ENCODE data around the gene COL8A1.

The COL8A1 gene

GRCh38 chr3:99683876-99684275 is 45.5 kb downstream of the COL8A1 start:
- no peak for ATAC-seq

GRCh38 chr3:99684644-99685043 is 46.2 kb downstream of the COL8A1 start:
- TF ChIP-seq RARB (CRISPR knock-in tag; IDR thresholded peaks at IDR 0.05): no peak
- TF ChIP-seq, protein P1, sequence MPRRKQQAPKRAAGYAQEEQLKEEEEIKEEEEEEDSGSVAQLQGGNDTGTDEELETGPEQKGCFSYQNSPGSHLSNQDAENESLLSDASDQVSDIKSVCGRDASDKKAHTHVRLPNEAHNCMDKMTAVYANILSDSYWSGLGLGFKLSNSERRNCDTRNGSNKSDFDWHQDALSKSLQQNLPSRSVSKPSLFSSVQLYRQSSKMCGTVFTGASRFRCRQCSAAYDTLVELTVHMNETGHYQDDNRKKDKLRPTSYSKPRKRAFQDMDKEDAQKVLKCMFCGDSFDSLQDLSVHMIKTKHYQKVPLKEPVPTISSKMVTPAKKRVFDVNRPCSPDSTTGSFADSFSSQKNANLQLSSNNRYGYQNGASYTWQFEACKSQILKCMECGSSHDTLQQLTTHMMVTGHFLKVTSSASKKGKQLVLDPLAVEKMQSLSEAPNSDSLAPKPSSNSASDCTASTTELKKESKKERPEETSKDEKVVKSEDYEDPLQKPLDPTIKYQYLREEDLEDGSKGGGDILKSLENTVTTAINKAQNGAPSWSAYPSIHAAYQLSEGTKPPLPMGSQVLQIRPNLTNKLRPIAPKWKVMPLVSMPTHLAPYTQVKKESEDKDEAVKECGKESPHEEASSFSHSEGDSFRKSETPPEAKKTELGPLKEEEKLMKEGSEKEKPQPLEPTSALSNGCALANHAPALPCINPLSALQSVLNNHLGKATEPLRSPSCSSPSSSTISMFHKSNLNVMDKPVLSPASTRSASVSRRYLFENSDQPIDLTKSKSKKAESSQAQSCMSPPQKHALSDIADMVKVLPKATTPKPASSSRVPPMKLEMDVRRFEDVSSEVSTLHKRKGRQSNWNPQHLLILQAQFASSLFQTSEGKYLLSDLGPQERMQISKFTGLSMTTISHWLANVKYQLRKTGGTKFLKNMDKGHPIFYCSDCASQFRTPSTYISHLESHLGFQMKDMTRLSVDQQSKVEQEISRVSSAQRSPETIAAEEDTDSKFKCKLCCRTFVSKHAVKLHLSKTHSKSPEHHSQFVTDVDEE (CRISPR knock-in tag; IDR thresholded peaks at IDR 0.05): no peak
- no peak for ATAC-seq

More at GRCh38 chr3:99683876-99684275, 45.5 kb downstream of the COL8A1 start:
- TF ChIP-seq ARNTL (CRISPR knock-in tag; IDR thresholded peaks at IDR 0.05; ENCODE audit: borderline replicate concordance, low read depth) (no peak), ISL1 (CRISPR knock-in tag; IDR thresholded peaks at IDR 0.05) (no peak), ZFP30 (CRISPR knock-in tag; IDR thresholded peaks at IDR 0.05) (no peak), TCF4 (CRISPR knock-in tag; IDR thresholded peaks at IDR 0.05; ENCODE audit: borderline replicate concordance) (no peak), SNAI2 (CRISPR knock-in tag; IDR thresholded peaks at IDR 0.05) (no peak)
- TF ChIP-seq, protein P2, sequence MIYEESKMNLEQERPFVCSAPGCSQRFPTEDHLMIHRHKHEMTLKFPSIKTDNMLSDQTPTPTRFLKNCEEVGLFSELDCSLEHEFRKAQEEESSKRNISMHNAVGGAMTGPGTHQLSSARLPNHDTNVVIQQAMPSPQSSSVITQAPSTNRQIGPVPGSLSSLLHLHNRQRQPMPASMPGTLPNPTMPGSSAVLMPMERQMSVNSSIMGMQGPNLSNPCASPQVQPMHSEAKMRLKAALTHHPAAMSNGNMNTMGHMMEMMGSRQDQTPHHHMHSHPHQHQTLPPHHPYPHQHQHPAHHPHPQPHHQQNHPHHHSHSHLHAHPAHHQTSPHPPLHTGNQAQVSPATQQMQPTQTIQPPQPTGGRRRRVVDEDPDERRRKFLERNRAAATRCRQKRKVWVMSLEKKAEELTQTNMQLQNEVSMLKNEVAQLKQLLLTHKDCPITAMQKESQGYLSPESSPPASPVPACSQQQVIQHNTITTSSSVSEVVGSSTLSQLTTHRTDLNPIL (CRISPR knock-in tag; IDR thresholded peaks at IDR 0.05; ENCODE audit: low read depth): no peak

- TF ChIP-seq, protein P3, sequence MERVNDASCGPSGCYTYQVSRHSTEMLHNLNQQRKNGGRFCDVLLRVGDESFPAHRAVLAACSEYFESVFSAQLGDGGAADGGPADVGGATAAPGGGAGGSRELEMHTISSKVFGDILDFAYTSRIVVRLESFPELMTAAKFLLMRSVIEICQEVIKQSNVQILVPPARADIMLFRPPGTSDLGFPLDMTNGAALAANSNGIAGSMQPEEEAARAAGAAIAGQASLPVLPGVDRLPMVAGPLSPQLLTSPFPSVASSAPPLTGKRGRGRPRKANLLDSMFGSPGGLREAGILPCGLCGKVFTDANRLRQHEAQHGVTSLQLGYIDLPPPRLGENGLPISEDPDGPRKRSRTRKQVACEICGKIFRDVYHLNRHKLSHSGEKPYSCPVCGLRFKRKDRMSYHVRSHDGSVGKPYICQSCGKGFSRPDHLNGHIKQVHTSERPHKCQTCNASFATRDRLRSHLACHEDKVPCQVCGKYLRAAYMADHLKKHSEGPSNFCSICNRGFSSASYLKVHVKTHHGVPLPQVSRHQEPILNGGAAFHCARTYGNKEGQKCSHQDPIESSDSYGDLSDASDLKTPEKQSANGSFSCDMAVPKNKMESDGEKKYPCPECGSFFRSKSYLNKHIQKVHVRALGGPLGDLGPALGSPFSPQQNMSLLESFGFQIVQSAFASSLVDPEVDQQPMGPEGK (CRISPR knock-in tag; IDR thresholded peaks at IDR 0.05; ENCODE audit: borderline replicate concordance): no peak
- TF ChIP-seq ISL1 (CRISPR knock-in tag; IDR thresholded peaks at IDR 0.05) (no peak), BACH2 (CRISPR knock-in tag; IDR thresholded peaks at IDR 0.05; ENCODE audit: borderline replicate concordance) (no peak), OSR1 (CRISPR knock-in tag; IDR thresholded peaks at IDR 0.05) (no peak), ZC3H10 (CRISPR knock-in tag; IDR thresholded peaks at IDR 0.05) (no peak), CSRNP3 (CRISPR knock-in tag; IDR thresholded peaks at IDR 0.05) (no peak), GLIS3 (CRISPR knock-in tag; IDR thresholded peaks at IDR 0.05) (no peak), ESRRG (CRISPR knock-in tag; IDR thresholded peaks at IDR 0.05) (no peak)
- ATAC-seq: no peak
Measured at GRCh38 chr3:99686469-99686868, 48.1 kb downstream of the COL8A1 start.

DNA sequence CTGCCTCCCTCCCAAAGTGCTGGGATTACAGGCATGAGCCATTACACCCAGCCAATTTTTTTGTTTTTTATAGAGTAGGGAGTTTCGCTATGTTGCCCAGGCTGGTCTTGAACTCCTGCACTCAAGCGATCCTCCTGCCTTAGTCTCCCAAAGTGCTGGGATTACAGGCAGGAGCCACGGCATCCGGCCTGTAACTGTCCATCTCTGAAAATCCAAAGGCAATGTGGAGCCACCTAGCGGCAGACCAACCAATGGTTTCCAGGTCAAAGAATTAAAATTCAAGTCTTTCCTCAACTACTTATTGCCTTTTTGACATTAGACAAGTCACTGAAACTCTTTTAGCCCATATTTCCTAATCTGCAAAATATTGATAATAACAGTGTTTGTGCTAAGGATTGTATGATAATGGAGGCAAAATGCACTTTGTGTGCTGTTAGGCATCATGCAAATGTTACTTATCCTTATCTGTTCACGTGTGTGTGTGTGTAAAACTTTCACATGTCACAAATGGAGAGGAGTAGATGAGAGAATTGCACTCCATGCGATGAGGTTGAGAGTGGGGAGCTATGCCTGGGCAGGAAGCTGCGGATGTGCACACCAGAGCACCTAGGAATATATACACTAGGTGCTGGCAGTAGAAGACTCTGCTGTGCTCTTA is 48.7 kb downstream of the COL8A1 start:
- no peak for TF ChIP-seq CSDC2 (CRISPR knock-in tag; IDR thresholded peaks at IDR 0.05)
- TF ChIP-seq BACH2 (CRISPR knock-in tag; IDR thresholded peaks at IDR 0.05; ENCODE audit: borderline replicate concordance): no peak
- ATAC-seq: peak; percentile 85

- no peak for ATAC-seq
- TF ChIP-seq, protein P1 (CRISPR knock-in tag; IDR thresholded peaks at IDR 0.05): no peak
- TF ChIP-seq BACH2 (CRISPR knock-in tag; IDR thresholded peaks at IDR 0.05; ENCODE audit: borderline replicate concordance) (no peak), ZC3H10 (CRISPR knock-in tag; IDR thresholded peaks at IDR 0.05) (no peak), GLIS3 (CRISPR knock-in tag; IDR thresholded peaks at IDR 0.05) (no peak), ZNF565 (CRISPR knock-in tag; conservative IDR thresholded peaks at IDR 0.05; ENCODE audit: low read depth) (no peak), TOX (CRISPR knock-in tag; IDR thresholded peaks at IDR 0.05; ENCODE audit: borderline replicate concordance) (no peak), ARNTL (CRISPR knock-in tag; IDR thresholded peaks at IDR 0.05; ENCODE audit: borderline replicate concordance, low read depth) (no peak), OSR1 (CRISPR knock-in tag; IDR thresholded peaks at IDR 0.05) (no peak), ZFP30 (CRISPR knock-in tag; IDR thresholded peaks at IDR 0.05) (no peak), CSDC2 (CRISPR knock-in tag; IDR thresholded peaks at IDR 0.05) (no peak), SNAI2 (CRISPR knock-in tag; IDR thresholded peaks at IDR 0.05) (no peak), PPARA (CRISPR knock-in tag; IDR thresholded peaks at IDR 0.05; ENCODE audit: borderline replicate concordance) (no peak), ZNF8 (CRISPR knock-in tag; IDR thresholded peaks at IDR 0.05) (no peak), ISL1 (CRISPR knock-in tag; IDR thresholded peaks at IDR 0.05) (no peak)
- TF ChIP-seq, protein P3 (CRISPR knock-in tag; IDR thresholded peaks at IDR 0.05; ENCODE audit: borderline replicate concordance): no peak
Measured at GRCh38 chr3:99690761-99691369, 52.5 kb downstream of the COL8A1 start.

All from SK-N-SH treated with all-trans-retinoic acid at 6 μM for 48 hours (cell line).